Activated naive CD4-positive, alpha-beta T cell treated with Interleukin-2 at 50 U/mL for 16 hours (primary cell): ENCODE results near the gene SPIN3.
"Not testable (repeated sequence)": the region's sequence is repeated elsewhere in the genome, so short reads cannot be mapped to it uniquely, and the experiment has no call there.

ENCODE experiments used
- DNase-seq: peaks from one replicate; pipeline ENCODE4 v3.0.0-alpha.2; 2020

SPIN3 gene

DNA sequence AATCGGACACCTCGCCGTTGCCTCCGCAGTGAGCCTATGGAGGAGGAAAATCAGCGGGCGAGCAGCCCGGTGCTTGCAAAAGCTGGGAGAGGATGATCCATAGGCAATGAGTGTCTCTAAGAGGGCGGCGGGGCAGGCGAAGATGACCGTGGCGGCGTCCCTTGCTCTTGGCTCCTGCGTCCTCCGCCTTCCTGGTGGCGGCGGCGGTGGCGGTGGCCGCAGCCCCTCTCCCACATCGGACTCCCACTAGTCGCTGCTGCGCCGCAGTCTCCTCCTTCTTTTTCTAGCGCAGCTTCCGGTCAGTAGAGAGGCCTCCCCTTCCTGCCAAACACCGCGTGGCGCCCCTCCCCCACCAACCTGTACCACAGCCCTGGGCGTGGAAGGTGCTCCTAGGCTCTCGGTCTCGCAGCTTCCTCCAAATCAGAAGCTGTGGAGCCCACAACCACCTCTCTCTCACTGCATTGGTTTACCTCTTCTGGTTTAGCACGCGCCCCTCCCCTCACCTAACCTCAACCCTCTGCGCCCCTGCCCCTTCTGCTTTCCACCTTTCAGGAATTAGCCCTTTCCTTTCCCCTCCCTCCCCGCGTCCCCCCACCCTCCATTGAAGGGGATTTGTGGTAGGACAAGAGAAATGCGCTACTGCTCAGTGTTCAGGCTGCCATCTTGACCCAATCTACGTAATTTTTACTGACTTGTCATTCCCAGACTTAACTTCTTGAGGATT, at the start of gene SPIN3:
SPIN3 (minus strand) TSS at position 271 of the 724 bp plus-strand sequence. CDS start 594 bp downstream, outside the sequence.
- DNase-seq = peak; percentile 62

- no peak for DNase-seq
Observed at GRCh38 chrX:57044245-57044644, 48.9 kb upstream of the SPIN3 start.

DNA sequence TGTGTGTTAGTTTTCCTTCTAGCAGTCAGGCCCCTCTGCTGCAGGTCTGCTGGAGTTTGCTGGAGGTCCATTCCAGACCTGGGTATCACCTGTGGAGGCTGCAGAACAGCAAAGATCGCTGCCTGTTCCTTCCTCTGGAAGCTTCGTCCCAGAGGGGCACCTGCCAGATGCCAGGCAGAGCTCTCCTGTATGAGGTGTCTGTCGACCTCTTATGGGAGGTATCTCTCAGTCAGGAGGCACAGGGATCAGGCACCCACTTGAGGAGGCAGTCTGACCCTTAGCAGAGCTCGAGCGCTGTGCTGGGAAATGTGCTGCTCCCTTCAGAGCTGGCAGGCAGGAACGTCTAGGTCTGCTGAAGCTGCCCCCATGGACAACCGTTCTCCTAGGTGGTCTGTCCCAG, 41.9 kb upstream of the SPIN3 start:
- not testable (repeated sequence) for DNase-seq

DNA sequence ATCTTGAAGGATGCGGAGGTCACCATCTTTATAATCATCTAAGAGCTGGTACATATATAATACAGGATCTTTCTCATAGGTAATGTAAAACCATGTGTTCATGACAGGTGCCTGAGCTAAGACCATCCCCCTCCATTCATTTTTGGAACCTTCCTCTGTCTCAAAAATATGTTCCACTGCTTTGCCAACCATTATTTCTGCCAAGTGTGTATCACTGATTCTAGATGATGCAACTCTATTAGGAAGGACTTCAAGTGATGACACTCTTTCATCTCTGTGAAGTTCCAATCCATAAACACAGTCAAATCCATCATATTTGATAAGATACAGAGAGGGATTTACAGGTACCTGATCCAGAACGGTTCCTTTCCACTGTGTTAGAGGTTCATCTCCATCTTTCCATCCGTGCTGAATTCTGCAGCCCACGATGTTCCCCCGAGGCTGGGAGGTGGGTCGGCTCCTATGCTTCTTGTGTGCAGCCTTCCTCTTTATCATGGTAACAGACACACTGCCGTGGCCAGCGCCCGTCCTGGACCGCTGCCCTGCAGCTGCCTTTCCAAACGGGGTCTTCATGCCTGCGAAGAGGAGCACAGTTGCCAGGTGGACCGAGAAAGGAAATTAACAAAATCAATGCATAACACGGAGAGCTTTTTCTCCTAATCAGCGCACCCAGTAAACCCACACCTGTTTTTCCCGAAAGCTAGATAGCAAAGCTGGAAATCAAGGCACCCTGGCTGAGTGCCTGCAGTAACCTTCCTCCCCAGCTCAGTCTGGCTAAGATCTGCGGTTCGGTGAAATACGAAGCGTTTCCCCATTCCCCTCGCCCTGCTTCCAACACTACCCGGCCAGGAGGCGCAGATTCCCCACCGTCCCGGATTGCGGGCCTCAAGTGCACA, 718 bp downstream of the SPIN3 start:
- DNase-seq = no peak

DNA sequence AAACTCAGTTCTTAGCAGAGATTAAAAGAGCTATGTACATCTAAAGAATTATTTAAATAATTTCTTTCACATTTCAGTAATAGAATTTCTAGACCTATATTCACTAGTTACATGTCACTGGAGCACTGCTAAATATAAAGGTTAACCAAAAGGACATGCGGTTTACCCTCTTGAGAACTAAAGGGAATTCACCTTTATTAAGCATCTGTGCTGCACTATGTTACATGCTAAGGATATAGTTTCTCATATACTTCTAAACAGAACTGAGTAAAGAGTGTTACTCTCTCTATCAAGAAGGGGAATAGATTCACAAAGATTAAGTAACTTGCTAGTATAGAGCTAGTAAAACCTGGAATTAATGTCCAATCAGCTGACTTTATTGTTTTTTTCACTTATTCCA, 7.6 kb downstream of the SPIN3 start:
- no peak for DNase-seq

DNA sequence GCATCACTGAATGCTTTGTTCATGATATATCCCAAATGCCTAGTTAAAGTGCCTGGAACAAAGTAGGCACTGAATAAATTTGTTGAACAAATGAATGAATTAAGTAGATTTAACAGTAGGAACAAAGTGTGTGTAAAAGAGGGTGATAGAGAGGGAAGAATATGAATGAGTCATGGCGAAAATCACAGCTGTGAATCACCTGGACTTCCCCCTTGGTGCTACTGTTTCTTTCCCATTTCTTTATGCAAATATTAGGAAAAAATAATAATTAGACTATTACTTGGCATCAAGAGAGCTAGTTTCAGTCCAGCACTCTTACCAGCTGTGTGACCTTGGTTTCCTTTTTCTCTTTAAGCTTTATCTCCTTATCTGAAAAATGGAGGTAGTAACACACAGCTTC, 9.2 kb downstream of the SPIN3 start:
- no peak for DNase-seq

DNA sequence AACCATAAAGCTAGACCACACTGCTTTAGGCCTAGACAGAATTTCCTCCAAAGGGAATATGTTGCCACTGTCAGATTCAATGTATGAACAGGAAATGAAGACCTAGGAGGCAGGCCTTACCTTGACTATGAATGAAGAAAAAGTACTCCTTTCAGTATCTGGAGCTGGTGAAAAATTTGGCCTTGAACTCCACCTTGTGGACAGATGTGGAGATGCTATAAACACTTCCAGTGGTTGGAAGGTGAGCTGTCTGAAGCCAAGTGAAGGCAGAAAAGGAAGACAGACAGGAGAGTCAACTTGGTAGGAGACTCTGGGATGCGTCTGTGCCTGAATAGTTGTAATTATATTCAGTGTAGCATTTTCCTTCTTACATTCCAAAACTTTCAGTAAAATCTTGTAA, 17.2 kb downstream of the SPIN3 start:
- DNase-seq = peak; percentile 9

DNA sequence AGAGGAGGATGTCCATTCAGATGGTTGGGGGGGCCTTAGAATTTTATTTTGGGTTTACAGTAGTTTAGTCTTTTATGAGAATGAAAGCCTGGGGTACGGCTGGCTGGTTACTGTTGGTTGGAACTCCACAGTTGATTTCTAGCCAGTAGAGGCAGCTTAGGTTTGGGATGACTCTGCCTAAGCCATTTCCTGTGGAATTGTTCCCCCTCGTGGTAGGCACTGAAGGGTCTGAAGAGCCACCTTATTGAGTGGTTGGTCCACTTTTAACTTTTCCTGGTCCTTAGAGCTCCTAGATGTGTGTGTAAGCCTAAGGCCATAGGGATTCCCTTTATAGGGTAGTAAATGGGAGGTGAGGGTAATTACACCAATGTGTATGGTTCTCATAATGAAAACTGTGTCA, 19.7 kb downstream of the SPIN3 start:
- no peak for DNase-seq

DNA sequence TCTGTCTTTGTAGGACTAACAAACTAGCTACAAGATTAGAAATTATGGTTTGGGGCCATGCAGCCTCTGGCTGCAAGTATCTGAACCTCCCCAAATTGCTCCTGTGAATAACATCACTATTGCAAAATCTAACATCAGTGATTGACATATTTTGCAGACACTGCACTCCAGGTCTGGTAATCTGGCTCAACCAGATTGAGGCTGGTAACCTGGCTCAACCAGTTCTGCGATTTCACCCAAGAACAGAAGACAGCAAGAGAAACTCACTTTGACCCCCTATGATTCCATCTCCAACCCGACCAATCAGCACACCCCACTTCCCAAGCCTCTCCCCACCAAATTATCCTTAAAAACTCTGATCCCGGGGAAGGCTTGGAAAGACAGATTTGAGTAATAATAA, 20.9 kb downstream of the SPIN3 start:
- DNase-seq = no peak

DNA sequence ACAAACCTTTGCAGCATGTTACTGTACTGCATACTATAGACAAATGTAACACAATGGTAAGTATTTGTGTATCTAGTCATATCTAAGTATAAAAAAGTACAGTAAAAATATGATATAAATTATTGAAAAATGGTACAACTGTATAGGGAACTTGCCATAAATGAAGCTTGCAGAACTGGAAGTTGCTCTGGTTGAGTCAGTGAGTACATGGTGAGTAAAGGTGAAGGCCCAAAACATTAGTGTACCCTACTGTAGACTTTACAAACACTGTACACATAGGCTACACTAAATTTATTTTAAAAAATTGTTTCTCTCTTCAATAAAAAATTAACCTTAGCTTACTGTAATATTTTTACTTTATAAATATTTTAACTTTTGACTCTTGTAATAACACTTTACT, 25.8 kb downstream of the SPIN3 start:
- DNase-seq = no peak

- no peak for DNase-seq
Observed at GRCh38 chrX:56968980-56969379, 26.4 kb downstream of the SPIN3 start.

GRCh38 chrX:56963377-56963776, 32.0 kb downstream of the SPIN3 start:
- no peak for DNase-seq

- no peak for DNase-seq
Observed at GRCh38 chrX:56947699-56948098, 47.6 kb downstream of the SPIN3 start.

GRCh38 chrX:56946201-56946600, 49.1 kb downstream of the SPIN3 start:
- not testable (repeated sequence) for DNase-seq

GRCh38 chrX:56945226-56945625, 50.1 kb downstream of the SPIN3 start:
- DNase-seq = not testable (repeated sequence)

DNA sequence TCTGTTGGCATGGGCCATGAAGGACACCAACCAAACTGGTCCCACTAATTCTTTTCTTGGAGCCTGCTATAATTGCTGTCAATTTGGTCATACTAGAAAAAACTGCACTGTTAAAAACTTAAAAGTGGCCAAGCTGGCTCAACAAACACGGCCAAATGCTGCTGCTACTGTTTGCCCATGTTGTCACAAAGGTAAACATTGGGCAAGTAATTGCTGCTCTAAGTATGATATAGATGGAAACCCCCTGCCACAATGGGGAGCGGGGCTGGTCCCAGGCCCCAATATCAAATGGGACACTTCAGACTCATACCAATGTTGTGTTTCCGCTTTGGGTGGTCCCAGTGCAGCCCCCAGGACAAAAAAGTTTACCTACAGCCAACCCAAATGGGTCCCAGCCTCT, 52.1 kb downstream of the SPIN3 start:
- no peak for DNase-seq
